Activated CD4-positive, alpha-beta T cell treated with anti-CD3 and anti-CD28 coated beads, Interleukin-2, Interleukin-4, amounts not matched to agents 100 ng/mL and 50 ng/mL, durations not matched to agents 16 hours and 8 hours (primary cell): ENCODE measurements around the gene PIGK.
"Not testable (repeated sequence)": the region's sequence is repeated elsewhere in the genome, so short reads cannot be mapped to it uniquely, and the experiment has no call there.

Source experiments
- DNase-seq: peaks from one replicate; pipeline ENCODE4 v3.0.0-alpha.2; 2020; ENCODE audit warnings: low spot score

PIGK gene

GRCh38 chr1:77219166-77219887, at the start of gene PIGK:
PIGK (minus strand) TSS chr1:77219430; CDS start chr1:77219402, 28 bp downstream.
- peak; percentile 91 for DNase-seq

GRCh38 chr1:77267035-77267434, 47.8 kb upstream of the PIGK start:
- no peak for DNase-seq

- no peak for DNase-seq
These were observed 46.0 kb upstream of the PIGK start for GRCh38 chr1:77265180-77265579.

- DNase-seq, result no peak
These were observed 44.5 kb upstream of the PIGK start for GRCh38 chr1:77263708-77264107.

GRCh38 chr1:77253211-77253610, 34.0 kb upstream of the PIGK start:
- no peak for DNase-seq

- no peak for DNase-seq
These were observed 30.9 kb upstream of the PIGK start for GRCh38 chr1:77250126-77250525.

GRCh38 chr1:77245830-77246229, 26.6 kb upstream of the PIGK start:
- DNase-seq, result no peak

- no peak for DNase-seq
These were observed 20.1 kb upstream of the PIGK start for GRCh38 chr1:77239311-77239710.

- DNase-seq, result no peak
These were observed 19.2 kb upstream of the PIGK start for GRCh38 chr1:77238462-77238861.

- no peak for DNase-seq
These were observed 15.7 kb upstream of the PIGK start for GRCh38 chr1:77234943-77235342.

GRCh38 chr1:77234096-77234495, 14.9 kb upstream of the PIGK start:
- no peak for DNase-seq

- no peak for DNase-seq
These were observed 13.6 kb upstream of the PIGK start for GRCh38 chr1:77232829-77233228.

GRCh38 chr1:77230051-77230450, 10.8 kb upstream of the PIGK start:
- DNase-seq, result no peak

- no peak for DNase-seq
These were observed 9.6 kb upstream of the PIGK start for GRCh38 chr1:77228836-77229235.

- DNase-seq, result no peak
These were observed 8.2 kb upstream of the PIGK start for GRCh38 chr1:77227381-77227780.

- no peak for DNase-seq
These were observed 3.3 kb upstream of the PIGK start for GRCh38 chr1:77222496-77222895.

- no peak for DNase-seq
These were observed 1.6 kb upstream of the PIGK start for GRCh38 chr1:77220687-77221463.

- DNase-seq, result no peak
These were observed 609 bp downstream of the PIGK start for GRCh38 chr1:77218477-77219165.

- not testable (repeated sequence) for DNase-seq
These were observed 15.2 kb downstream of the PIGK start for GRCh38 chr1:77204043-77204442.

GRCh38 chr1:77202751-77203150, 16.5 kb downstream of the PIGK start:
- DNase-seq, result no peak

GRCh38 chr1:77200806-77201205, 18.4 kb downstream of the PIGK start:
- no peak for DNase-seq

- no peak for DNase-seq
These were observed 18.9 kb downstream of the PIGK start for GRCh38 chr1:77200293-77200692.

- DNase-seq, result no peak
These were observed 21.9 kb downstream of the PIGK start for GRCh38 chr1:77197351-77197750.
